PC-3 (cell line): Measurements from ENCODE around the gene CMSS1. TPM values are rescaled to one million over a fixed set of nuclear protein-coding genes. Genes with fewer than 3 reads are reported as not detected.

Experiments used
- ATAC-seq: fragments of 200-7000 bp; cut with Tn5 transposase; 2 replicates; pipeline ENCODE4 v1.9.1; 2020; ENCODE audit warnings: mild to moderate bottlenecking, moderate library complexity
- BruUV-seq: library from RNA; stranded (reverse); fragments of 400-500 nt; replicated peaks from 2 replicates; lab custom pipeline; 2021; lab: Mats Ljungman, UMichigan
- CTCF ChIA-PET: fragments of 300-600 bp; sonication (Branson Sonifier 250); formaldehyde crosslinking; loops from one replicate; lab custom pipeline; 2022; ENCODE audit warnings: antibody characterized with exemption; lab: Charles Lee
- POLR2A ChIA-PET: fragments of 300-600 bp; sonication (Branson Sonifier 250); formaldehyde crosslinking; loops from one replicate; lab custom pipeline; 2022; ENCODE audit warnings: antibody characterized with exemption; ENCODE audit not compliant: unreplicated experiment; lab: Charles Lee
- DNase-seq: peaks from one replicate; pipeline ENCODE4 v3.0.0-alpha.2; 2015
- H2AFZ ChIP-seq: fragments of 300-600 bp; sonication (generic); 2 replicates; pipeline ENCODE4 v1.6.0; 2016; ENCODE audit warnings: antibody characterized with exemption, low read length
- H3F3A ChIP-seq: fragments of 300-600 bp; sonication (generic); one replicate; pipeline ENCODE4 v1.6.0; 2017; ENCODE audit warnings: antibody characterized with exemption, low read length, control low read depth, mild to moderate bottlenecking; ENCODE audit not compliant: unreplicated experiment
- H3K27ac ChIP-seq: fragments of 300-600 bp; sonication (generic); 2 replicates; pipeline ENCODE4 v1.5.1; 2016; ENCODE audit warnings: mild to moderate bottlenecking, low read length
- H3K27me3 ChIP-seq: fragments of 300-600 bp; sonication (generic); 2 replicates; pipeline ENCODE4 v1.6.1; 2016; ENCODE audit warnings: low read length, mixed read lengths
- H3K36me3 ChIP-seq: fragments of 300-600 bp; sonication (generic); 2 replicates; pipeline ENCODE4 v1.6.1; 2016; ENCODE audit warnings: low read depth, mixed run types, low read length, mixed read lengths
- H3K4me1 ChIP-seq: fragments of 300-600 bp; sonication (generic); 2 replicates; pipeline ENCODE4 v1.5.1; 2016; ENCODE audit warnings: low read length; ENCODE audit not compliant: insufficient read depth
- H3K4me2 ChIP-seq: fragments of 300-600 bp; sonication (generic); 2 replicates; pipeline ENCODE4 v1.6.0; 2016; ENCODE audit warnings: low read length
- H3K4me3 ChIP-seq: fragments of 300-600 bp; sonication (generic); 2 replicates; pipeline ENCODE4 v1.5.1; 2016; ENCODE audit warnings: mild to moderate bottlenecking, low read length, mixed read lengths
- H3K79me2 ChIP-seq: fragments of 300-600 bp; sonication (generic); 2 replicates; pipeline ENCODE4 v1.6.1; 2017; ENCODE audit warnings: low read length, mixed read lengths
- H3K9ac ChIP-seq: fragments of 300-600 bp; sonication (generic); 2 replicates; pipeline ENCODE4 v1.6.0; 2016; ENCODE audit warnings: mild to moderate bottlenecking, low read length
- H3K9me2 ChIP-seq: fragments of 300-600 bp; sonication (generic); replicated peaks from 2 replicates; pipeline ENCODE4 v1.6.1; 2016; ENCODE audit warnings: mixed run types, low read length, mixed read lengths
- H3K9me3 ChIP-seq: fragments of 300-600 bp; sonication (generic); 2 replicates; pipeline ENCODE4 v1.6.1; 2016; ENCODE audit warnings: low read length, mixed read lengths
- H4K20me1 ChIP-seq: fragments of 300-600 bp; sonication (generic); 2 replicates; pipeline ENCODE4 v1.6.1; 2016; ENCODE audit warnings: low read length, mixed read lengths
- CTCF ChIP-seq: fragments of 300-600 bp; sonication (generic); conservative IDR thresholded peaks from 2 replicates; pipeline ENCODE4 v1.5.1; 2017; ENCODE audit warnings: antibody characterized with exemption, low read depth, mild to moderate bottlenecking, low read length
- EZH2 ChIP-seq: fragments of 300-600 bp; sonication (generic); IDR thresholded peaks from one replicate; pipeline ENCODE4 v1.6.1; 2017; ENCODE audit warnings: antibody characterized with exemption, mild to moderate bottlenecking, low read length; ENCODE audit not compliant: unreplicated experiment
- EZH2phosphoT487 ChIP-seq: fragments of 300-600 bp; sonication (generic); IDR thresholded peaks from 2 replicates; pipeline ENCODE4 v1.6.1; 2018; ENCODE audit warnings: mild to moderate bottlenecking, antibody characterized with exemption, low read length, borderline replicate concordance
- intact Hi-C: fragments of 100-400 bp; cut with micrococcal nuclease; formaldehyde crosslinking; loops from 2 replicates; pipeline ENCODE4 v1.9.0; 2023
- total RNA-seq: library from RNA; depleted of rRNA; stranded (reverse); fragments of >200 nt; gene quantifications from 2 replicates; pipeline ENCODE4 v1.2.3, GENCODE V29; 2014

CMSS1 gene
- total RNA-seq, 1 experiment from 2014 or later: 63.1 TPM

GRCh38 chr3:100096866-100097265 lies 279.2 kb downstream of the CMSS1 start:
- H3K36me3 ChIP-seq: no peaks in the 10 kb centered on the region
- CTCF ChIA-PET: no interaction called here
- no peak for ATAC-seq
- no peaks in the 10 kb centered on the region for H3K79me2 ChIP-seq
- POLR2A ChIA-PET: no interaction called here
- no peak overlapping the region for H3K27ac ChIP-seq
- H3K4me3 ChIP-seq: no peak overlapping the region
- H2AFZ ChIP-seq: no peak overlapping the region
- no peak overlapping the region for H3K4me2 ChIP-seq
- no peaks in the 10 kb centered on the region for H3K27me3 ChIP-seq
- no peak for TF ChIP-seq EZH2phosphoT487
- TF ChIP-seq CTCF: no peak
- no peak for TF ChIP-seq EZH2
- intact Hi-C loops: no loop called here
- no TSS peak for BruUV-seq
- H3K9me2 ChIP-seq: no peaks in the 10 kb centered on the region
- DNase-seq: no peak
- H4K20me1 ChIP-seq: no peaks in the 10 kb centered on the region
- H3F3A ChIP-seq: no peaks in the 10 kb centered on the region
- no peak overlapping the region for H3K9ac ChIP-seq
- H3K9me3 ChIP-seq: no peaks in the 10 kb centered on the region
- H3K4me1 ChIP-seq: peaks cover 34% of the 10 kb centered on the region

GRCh38 chr3:100097919-100098783 lies 280.5 kb downstream of the CMSS1 start:
- H3F3A ChIP-seq: no peaks in the 10 kb centered on the region
- H3K27ac ChIP-seq: no peak overlapping the region
- ChIA-PET CTCF (no interaction called here), POLR2A (interaction anchor here (0.6 kb wide), 1 partner anchor 170 kb away, joined by 3 read pairs; no protein-coding TSS in a partner anchor)
- BruUV-seq: no TSS peak
- no peaks in the 10 kb centered on the region for H3K79me2 ChIP-seq
- DNase-seq (peak; percentile 62), ATAC-seq (peak; percentile 37)
- H3K4me3 ChIP-seq: no peak overlapping the region
- no peaks in the 10 kb centered on the region for H3K9me3 ChIP-seq
- H2AFZ ChIP-seq: no peak overlapping the region
- H3K9ac ChIP-seq: no peak overlapping the region
- H3K4me1 ChIP-seq: peaks cover 40% of the 10 kb centered on the region
- no peaks in the 10 kb centered on the region for H3K27me3 ChIP-seq
- intact Hi-C loops: no loop called here
- peak overlapping the region; percentile 22 for H3K4me2 ChIP-seq
- no peaks in the 10 kb centered on the region for H4K20me1 ChIP-seq
- TF ChIP-seq CTCF (no peak), EZH2 (no peak), EZH2phosphoT487 (no peak)
- H3K9me2 ChIP-seq: no peaks in the 10 kb centered on the region
- H3K36me3 ChIP-seq: no peaks in the 10 kb centered on the region

- Histone ChIP-seq H3K9ac (no peak overlapping the region), H3K9me2 (no peaks in the 10 kb centered on the region), H3F3A (no peaks in the 10 kb centered on the region), H2AFZ (no peak overlapping the region), H3K4me2 (no peak overlapping the region), H3K9me3 (no peaks in the 10 kb centered on the region), H3K4me1 (peaks cover 43% of the 10 kb centered on the region), H3K4me3 (no peak overlapping the region), H3K27me3 (no peaks in the 10 kb centered on the region), H3K36me3 (no peaks in the 10 kb centered on the region), H3K79me2 (no peaks in the 10 kb centered on the region), H3K27ac (no peak overlapping the region), H4K20me1 (no peaks in the 10 kb centered on the region)
- DNase-seq (no peak), ATAC-seq (no peak)
- intact Hi-C loops: no loop called here
- ChIA-PET POLR2A (interaction anchor here (0.5 to 0.6 kb wide), 3 partner anchors 195 to 1127 kb away, joined by 3 to 4 read pairs (median 3); partner anchors contain the start of genes LNP1 and TOMM70), CTCF (no interaction called here)
- no peak for TF ChIP-seq CTCF
- no peak for TF ChIP-seq EZH2phosphoT487
- no peak for TF ChIP-seq EZH2
- no TSS peak for BruUV-seq
Measured at GRCh38 chr3:100098784-100099070, 281.1 kb downstream of the CMSS1 start.
